Measurements from ENCODE around the gene KISS1R. TPM values are rescaled to one million over a fixed set of nuclear protein-coding genes. Genes with fewer than 3 reads are reported as not detected.

Gene KISS1R
- not detected for total RNA-seq
- not detected for polyA plus RNA-seq
- long read RNA-seq, donor 1 = 0 reads
- long read RNA-seq, donor 2 = 0 reads

GRCh38 chr19:917323-918151, at the start of gene KISS1R:
TSS of gene KISS1R (plus strand) at chr19:917333. CDS start at chr19:917503, 170 bp downstream.
- ATAC-seq (ENCODE audit: low FRiP score) = no peak

GRCh38 chr19:867855-868457, 49.2 kb upstream of the KISS1R start:
- Histone ChIP-seq H3K27ac (ENCODE audit: low read depth in 1 of 2, low read length in 2 of 2) (no peak overlapping the region), H3K4me1 (ENCODE audit: control insufficient read depth in 1 of 2, insufficient read depth in 2 of 2, low read length in 2 of 2) (no peaks in the 10 kb centered on the region), H3K27me3 (ENCODE audit: control insufficient read depth in 1 of 2, insufficient read depth in 2 of 2, low read length in 1 of 2) (no peaks in the 10 kb centered on the region), H3K4me3 (ENCODE audit: low read length in 2 of 2) (no peak overlapping the region), H3K9me3 (ENCODE audit: control insufficient read depth, low read length) (no peaks in the 10 kb centered on the region), H3K36me3 (ENCODE audit: control insufficient read depth in 1 of 2, insufficient read depth in 2 of 2, low read length in 1 of 2) (no peaks in the 10 kb centered on the region)
- DNase-seq = no peak
- WGBS, 2 donors = 93 to 94% methylated on average over 38 to 39 of the region's 39 CpGs
- no peak for ATAC-seq (ENCODE audit: low FRiP score)
- intact Hi-C loops (cut with DNase I) = loop anchor here in 1 of 2 donors (5.0 kb wide), 1 partner anchor 39 kb away; no protein-coding TSS in a partner anchor

More at GRCh38 chr19:917323-918151, at the start of gene KISS1R:
- Histone ChIP-seq H3K27ac (ENCODE audit: low read depth in 1 of 2, low read length in 2 of 2) (no peak within 1 kb of the TSS), H3K4me1 (ENCODE audit: control insufficient read depth in 1 of 2, insufficient read depth in 2 of 2, low read length in 2 of 2) (no peaks in the 10 kb centered on the region), H3K9me3 (ENCODE audit: control insufficient read depth, low read length) (no peaks in the 10 kb centered on the region), H3K4me3 (ENCODE audit: low read length in 2 of 2) (no peak within 1 kb of the TSS), H3K27me3 (ENCODE audit: control insufficient read depth in 1 of 2, insufficient read depth in 2 of 2, low read length in 1 of 2) (no peaks in the 10 kb centered on the region), H3K36me3 (ENCODE audit: control insufficient read depth in 1 of 2, insufficient read depth in 2 of 2, low read length in 1 of 2) (no peaks in the 10 kb centered on the region)
- WGBS, 2 donors = 0 to 1% methylated on average over 69 to 87 of the region's 87 CpGs
- intact Hi-C loops (cut with DNase I) = loop anchor here in 1 of 2 donors (5.0 kb wide), 1 partner anchor 55 kb away; no protein-coding TSS in a partner anchor
- DNase-seq = peak in 1 of 2 donors; percentile 82

GRCh38 chr19:868458-869244, 48.5 kb upstream of the KISS1R start:
- Histone ChIP-seq H3K4me3 (ENCODE audit: low read length in 2 of 2) (no peak overlapping the region), H3K9me3 (ENCODE audit: control insufficient read depth, low read length) (no peaks in the 10 kb centered on the region), H3K27me3 (ENCODE audit: control insufficient read depth in 1 of 2, insufficient read depth in 2 of 2, low read length in 1 of 2) (no peaks in the 10 kb centered on the region), H3K36me3 (ENCODE audit: control insufficient read depth in 1 of 2, insufficient read depth in 2 of 2, low read length in 1 of 2) (no peaks in the 10 kb centered on the region), H3K4me1 (ENCODE audit: control insufficient read depth in 1 of 2, insufficient read depth in 2 of 2, low read length in 2 of 2) (no peaks in the 10 kb centered on the region), H3K27ac (ENCODE audit: low read depth in 1 of 2, low read length in 2 of 2) (peak overlapping the region in 1 of 2 donors; percentile 14)
- intact Hi-C loops (cut with DNase I) = loop anchor here in 1 of 2 donors (5.0 kb wide), 1 partner anchor 39 kb away; no protein-coding TSS in a partner anchor
- ATAC-seq (ENCODE audit: low FRiP score) (peak; percentile 0), DNase-seq (no peak)
- WGBS, 2 donors = 92 to 94% methylated on average over 34 of the region's 34 CpGs

GRCh38 chr19:869245-870177, 47.6 kb upstream of the KISS1R start:
- Histone ChIP-seq H3K27ac (ENCODE audit: low read depth in 1 of 2, low read length in 2 of 2) (peak overlapping the region in 1 of 2 donors; percentile 14), H3K27me3 (ENCODE audit: control insufficient read depth in 1 of 2, insufficient read depth in 2 of 2, low read length in 1 of 2) (no peaks in the 10 kb centered on the region), H3K9me3 (ENCODE audit: control insufficient read depth, low read length) (no peaks in the 10 kb centered on the region), H3K36me3 (ENCODE audit: control insufficient read depth in 1 of 2, insufficient read depth in 2 of 2, low read length in 1 of 2) (no peaks in the 10 kb centered on the region), H3K4me3 (ENCODE audit: low read length in 2 of 2) (no peak overlapping the region), H3K4me1 (ENCODE audit: control insufficient read depth in 1 of 2, insufficient read depth in 2 of 2, low read length in 2 of 2) (no peaks in the 10 kb centered on the region)
- intact Hi-C loops (cut with DNase I) = loop anchor here in 1 of 2 donors (5.0 kb wide), 1 partner anchor 38 kb away; no protein-coding TSS in a partner anchor
- 57 to 58% methylated on average over 29 of the region's 29 CpGs for WGBS, 2 donors
- peak; percentile 89 to 92 for DNase-seq
- peak; percentile 77 for ATAC-seq (ENCODE audit: low FRiP score)

- ATAC-seq (ENCODE audit: low FRiP score) (no peak), DNase-seq (no peak)
- WGBS, 2 donors = 86 to 92% methylated on average over 8 of the region's 8 CpGs
- H3K9me3 ChIP-seq (ENCODE audit: control insufficient read depth, low read length) = no peaks in the 10 kb centered on the region
- no peak overlapping the region for H3K4me3 ChIP-seq (ENCODE audit: low read length in 2 of 2)
- no peaks in the 10 kb centered on the region for H3K4me1 ChIP-seq (ENCODE audit: control insufficient read depth in 1 of 2, insufficient read depth in 2 of 2, low read length in 2 of 2)
- H3K27ac ChIP-seq (ENCODE audit: low read depth in 1 of 2, low read length in 2 of 2) = no peak overlapping the region
- intact Hi-C loops (cut with DNase I) = no loop called here
- no peaks in the 10 kb centered on the region for H3K27me3 ChIP-seq (ENCODE audit: control insufficient read depth in 1 of 2, insufficient read depth in 2 of 2, low read length in 1 of 2)
- no peaks in the 10 kb centered on the region for H3K36me3 ChIP-seq (ENCODE audit: control insufficient read depth in 1 of 2, insufficient read depth in 2 of 2, low read length in 1 of 2)
Observed at GRCh38 chr19:870314-870713, 46.8 kb upstream of the KISS1R start.

GRCh38 chr19:870963-871401, 46.2 kb upstream of the KISS1R start:
- no peaks in the 10 kb centered on the region for H3K4me1 ChIP-seq (ENCODE audit: control insufficient read depth in 1 of 2, insufficient read depth in 2 of 2, low read length in 2 of 2)
- no peaks in the 10 kb centered on the region for H3K36me3 ChIP-seq (ENCODE audit: control insufficient read depth in 1 of 2, insufficient read depth in 2 of 2, low read length in 1 of 2)
- intact Hi-C loops (cut with DNase I) = no loop called here
- H3K27me3 ChIP-seq (ENCODE audit: control insufficient read depth in 1 of 2, insufficient read depth in 2 of 2, low read length in 1 of 2) = no peaks in the 10 kb centered on the region
- no peak overlapping the region for H3K4me3 ChIP-seq (ENCODE audit: low read length in 2 of 2)
- H3K27ac ChIP-seq (ENCODE audit: low read depth in 1 of 2, low read length in 2 of 2) = no peak overlapping the region
- no peaks in the 10 kb centered on the region for H3K9me3 ChIP-seq (ENCODE audit: control insufficient read depth, low read length)
- ATAC-seq (ENCODE audit: low FRiP score) (no peak), DNase-seq (no peak)
- 65 to 68% methylated on average over 28 of the region's 28 CpGs for WGBS, 2 donors

GRCh38 chr19:871446-872265, 45.5 kb upstream of the KISS1R start:
- H3K4me3 ChIP-seq (ENCODE audit: low read length in 2 of 2) = no peak overlapping the region
- no peak overlapping the region for H3K27ac ChIP-seq (ENCODE audit: low read depth in 1 of 2, low read length in 2 of 2)
- 94% methylated on average over 22 to 24 of the region's 33 CpGs for WGBS, 2 donors
- no peaks in the 10 kb centered on the region for H3K9me3 ChIP-seq (ENCODE audit: control insufficient read depth, low read length)
- no peaks in the 10 kb centered on the region for H3K4me1 ChIP-seq (ENCODE audit: control insufficient read depth in 1 of 2, insufficient read depth in 2 of 2, low read length in 2 of 2)
- DNase-seq (no peak), ATAC-seq (ENCODE audit: low FRiP score) (no peak)
- no peaks in the 10 kb centered on the region for H3K27me3 ChIP-seq (ENCODE audit: control insufficient read depth in 1 of 2, insufficient read depth in 2 of 2, low read length in 1 of 2)
- no peaks in the 10 kb centered on the region for H3K36me3 ChIP-seq (ENCODE audit: control insufficient read depth in 1 of 2, insufficient read depth in 2 of 2, low read length in 1 of 2)
- intact Hi-C loops (cut with DNase I) = no loop called here

Measured in aorta (tissue), 5 donors.